Activated CD4-positive, alpha-beta memory T cell treated with anti-CD3 and anti-CD28 coated beads, Interleukin-2, amount 10 ng/mL, durations not matched to agents 7 days and 5 days (primary cell): Measurements from ENCODE around the gene SHISAL1. TPM values are rescaled to one million over a fixed set of nuclear protein-coding genes. Genes with fewer than 3 reads are reported as not detected.

Experiments used
- CTCF ChIA-PET: fragments of 350-600 bp; sonication (Branson Sonifier 250); formaldehyde crosslinking; loops from one replicate; lab custom pipeline; 2021; ENCODE audit warnings: antibody characterized with exemption, inconsistent platforms; lab: Charles Lee
- POLR2A ChIA-PET: fragments of 350-600 bp; sonication (Branson Sonifier 250); formaldehyde crosslinking; loops from one replicate; lab custom pipeline; 2021; ENCODE audit warnings: antibody characterized with exemption; lab: Charles Lee
- DNase-seq: peaks from one replicate; pipeline ENCODE4 v3.0.0-alpha.2; 2020
- H3K27ac Mint-ChIP-seq: one replicate; pipeline ENCODE4 v1.8.0; 2021; ENCODE audit warnings: mild to moderate bottlenecking, mixed read lengths
- H3K27me3 Mint-ChIP-seq: one replicate; pipeline ENCODE4 v1.8.0; 2021; ENCODE audit warnings: mixed read lengths
- H3K36me3 Mint-ChIP-seq: one replicate; pipeline ENCODE4 v1.8.0; 2021; ENCODE audit warnings: low read depth, mixed read lengths
- H3K4me1 Mint-ChIP-seq: one replicate; pipeline ENCODE4 v1.8.0; 2021; ENCODE audit warnings: mixed read lengths
- H3K4me3 Mint-ChIP-seq: one replicate; pipeline ENCODE4 v1.8.0; 2021; ENCODE audit warnings: mild to moderate bottlenecking, mixed read lengths
- H3K9me3 Mint-ChIP-seq: one replicate; pipeline ENCODE4 v1.8.0; 2021; ENCODE audit warnings: mixed read lengths
- total RNA-seq, 2 experiments: library from RNA; stranded (reverse); gene quantifications; one replicate each; pipeline ENCODE4 v1.2.3, GENCODE V29; 2021

The SHISAL1 gene
- total RNA-seq, result not detected

DNA sequence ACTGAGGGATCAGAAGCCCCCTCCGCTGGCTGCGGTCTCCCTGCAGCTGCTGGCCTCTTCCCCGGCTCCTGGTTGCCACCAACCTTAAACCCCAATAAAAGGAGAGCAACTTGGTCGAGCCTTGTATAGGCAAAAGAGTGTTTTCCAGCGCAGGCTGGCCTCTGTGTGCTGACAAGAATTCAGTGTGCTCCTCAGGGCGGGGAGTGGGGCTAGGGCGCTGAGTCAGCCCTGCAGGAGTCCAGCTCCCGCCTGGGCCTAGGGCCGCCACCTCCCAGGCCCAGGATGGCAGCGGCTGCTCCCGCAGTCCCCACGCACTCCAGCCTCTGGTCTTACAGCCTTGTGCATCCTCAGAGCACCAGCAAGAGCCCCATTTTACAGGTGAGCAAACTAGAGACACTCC, at the start of gene SHISAL1:
SHISAL1 (minus strand) TSS at position 186 of the 400 bp plus-strand sequence. CDS start 12,006 bp downstream, outside the sequence.
- Mint-ChIP-seq H3K27ac (no peak within 1 kb of the TSS), H3K9me3 (no peaks in the 10 kb centered on the region), H3K27me3 (no peaks in the 10 kb centered on the region), H3K4me3 (no peak within 1 kb of the TSS), H3K4me1 (peaks cover 8% of the 10 kb centered on the region), H3K36me3 (no peaks in the 10 kb centered on the region)
- DNase-seq, result no peak
- ChIA-PET POLR2A (no interaction called here), CTCF (no interaction called here)

DNA sequence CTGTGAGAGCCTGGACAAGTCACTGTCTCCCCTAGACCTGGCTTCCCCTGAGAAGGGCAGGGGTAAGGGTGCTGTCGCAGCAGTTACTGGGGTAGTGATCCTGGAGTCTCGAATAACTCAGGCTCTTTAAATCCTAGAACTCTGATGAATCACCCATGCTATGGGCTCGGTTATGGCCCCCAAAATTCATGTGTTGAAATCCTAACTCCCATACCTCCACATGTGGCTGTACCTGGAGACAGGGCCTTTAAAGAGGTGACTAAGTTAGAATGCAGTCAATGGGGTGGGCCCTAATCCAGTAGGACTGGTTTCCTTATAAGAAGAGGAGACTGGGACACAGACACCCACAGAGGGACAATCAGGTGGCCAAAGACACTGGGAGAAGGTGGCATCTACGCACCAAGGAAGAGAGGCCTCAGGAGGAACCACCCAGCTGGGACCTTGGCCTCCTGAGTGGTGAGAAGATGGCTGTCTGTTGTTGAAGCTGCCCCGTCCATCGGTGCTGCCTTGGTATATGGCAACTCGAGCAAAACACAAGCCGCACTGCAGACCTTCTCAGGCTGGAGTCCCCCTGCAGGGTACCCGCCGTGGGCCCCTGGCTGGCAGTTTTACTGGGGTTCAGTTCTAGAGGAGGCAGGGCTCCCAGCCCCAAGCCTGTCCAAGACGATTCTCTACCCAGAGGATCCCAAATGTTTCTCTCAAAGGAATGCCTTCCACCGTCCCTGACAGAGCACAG, 48.8 kb upstream of the SHISAL1 start:
- ChIA-PET CTCF (no interaction called here), POLR2A (no interaction called here)
- H3K9me3 Mint-ChIP-seq, result no peaks in the 10 kb centered on the region
- no peak for DNase-seq
- peaks cover 6% of the 10 kb centered on the region for H3K27me3 Mint-ChIP-seq
- no peak overlapping the region for H3K4me3 Mint-ChIP-seq
- no peaks in the 10 kb centered on the region for H3K4me1 Mint-ChIP-seq
- H3K27ac Mint-ChIP-seq, result no peak overlapping the region
- no peaks in the 10 kb centered on the region for H3K36me3 Mint-ChIP-seq

DNA sequence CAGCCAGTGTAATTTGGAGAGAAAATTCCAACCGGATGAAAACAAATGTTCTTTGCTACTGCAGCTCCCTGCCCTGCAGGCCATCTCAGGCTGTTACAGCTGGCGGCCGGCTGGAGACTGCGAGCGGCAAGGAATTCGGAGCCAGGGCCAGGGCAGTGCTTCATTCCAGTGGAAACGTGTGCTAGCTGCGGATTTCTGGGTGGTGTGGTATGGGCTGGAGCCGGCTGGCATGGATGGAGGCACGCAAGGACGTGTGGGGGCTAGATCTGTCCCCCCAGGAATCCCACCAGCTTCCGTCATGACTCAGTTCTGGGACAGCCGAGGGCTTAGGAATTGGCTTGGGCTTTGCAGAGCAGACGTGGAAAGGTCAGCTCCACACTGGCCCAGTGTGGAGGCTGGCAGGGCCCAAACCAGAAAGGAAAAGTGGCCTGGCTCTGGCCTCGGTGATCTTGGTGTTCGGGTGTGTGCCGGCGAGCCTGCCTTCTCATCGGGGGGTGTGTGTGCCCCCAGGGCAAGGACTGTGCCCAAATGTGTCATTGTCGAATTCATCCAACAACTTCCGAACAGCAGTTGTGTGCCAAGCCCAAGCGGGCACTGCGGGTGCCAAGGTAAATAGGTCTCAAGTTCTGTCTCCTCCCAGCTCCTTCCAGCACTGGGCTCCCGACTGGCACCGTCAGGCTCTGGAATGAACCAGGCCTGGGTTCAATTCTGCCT, 48.1 kb upstream of the SHISAL1 start:
- CTCF ChIA-PET, result no interaction called here
- Mint-ChIP-seq H3K4me3 (no peak overlapping the region), H3K9me3 (no peaks in the 10 kb centered on the region), H3K4me1 (no peaks in the 10 kb centered on the region), H3K27me3 (peaks cover 6% of the 10 kb centered on the region), H3K27ac (no peak overlapping the region), H3K36me3 (no peaks in the 10 kb centered on the region)
- POLR2A ChIA-PET, result no interaction called here
- DNase-seq, result no peak

DNA sequence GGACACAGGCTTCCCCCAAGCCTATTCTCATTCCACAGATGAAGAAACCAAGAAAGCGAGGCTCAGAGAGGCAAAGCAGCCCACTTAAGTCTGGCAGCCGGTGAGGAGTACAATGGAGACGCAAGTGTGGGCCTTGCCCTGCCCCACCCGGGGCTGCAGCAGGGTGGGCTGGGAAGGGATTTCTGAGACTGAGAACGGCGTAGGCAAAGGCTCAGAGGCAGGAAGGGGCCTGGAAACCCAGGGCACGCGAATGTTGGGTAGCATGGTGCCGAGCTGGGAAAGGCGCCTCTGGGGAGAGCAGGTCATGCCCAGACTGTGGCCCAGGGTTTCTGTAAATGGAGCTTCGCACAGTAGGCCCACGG, 47.5 kb upstream of the SHISAL1 start:
- H3K9me3 Mint-ChIP-seq, result no peaks in the 10 kb centered on the region
- no peaks in the 10 kb centered on the region for H3K36me3 Mint-ChIP-seq
- no peak overlapping the region for H3K4me3 Mint-ChIP-seq
- H3K27ac Mint-ChIP-seq, result no peak overlapping the region
- ChIA-PET POLR2A (no interaction called here), CTCF (no interaction called here)
- no peak for DNase-seq
- H3K27me3 Mint-ChIP-seq, result peaks cover 8% of the 10 kb centered on the region
- H3K4me1 Mint-ChIP-seq, result no peaks in the 10 kb centered on the region

DNA sequence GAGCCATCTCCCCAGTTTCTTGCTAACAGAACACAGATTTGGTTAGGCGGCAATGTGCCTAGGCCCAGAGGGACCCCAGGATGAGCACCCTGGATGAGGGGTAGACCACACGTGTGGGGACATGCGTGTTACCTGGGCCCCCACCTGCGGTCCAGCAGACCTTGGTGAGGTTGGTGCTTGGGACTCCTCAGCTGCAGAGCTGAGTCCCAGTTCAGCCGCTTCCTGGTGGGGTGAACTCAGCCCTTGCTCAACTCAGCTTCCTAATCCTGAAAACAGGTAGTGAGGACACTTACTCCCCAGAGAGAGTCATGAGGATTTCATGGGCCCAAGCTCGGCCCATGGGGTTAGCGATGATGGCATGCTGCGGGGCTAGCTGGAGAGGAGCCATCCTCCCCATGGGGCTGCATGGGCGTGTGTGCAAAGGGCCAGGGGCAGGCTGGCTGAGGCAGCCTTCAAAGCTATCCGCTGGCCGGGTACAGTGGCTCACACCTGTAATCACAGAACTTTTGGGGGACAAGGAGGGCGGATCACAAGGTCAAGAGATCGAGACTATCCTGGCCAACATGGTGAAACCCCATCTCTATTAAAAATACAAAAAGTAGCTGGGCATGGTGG, 46.9 kb upstream of the SHISAL1 start:
- Mint-ChIP-seq H3K36me3 (no peaks in the 10 kb centered on the region), H3K27ac (no peak overlapping the region), H3K9me3 (no peaks in the 10 kb centered on the region), H3K4me3 (no peak overlapping the region), H3K27me3 (peaks cover 8% of the 10 kb centered on the region), H3K4me1 (no peaks in the 10 kb centered on the region)
- DNase-seq, result no peak
- ChIA-PET CTCF (no interaction called here), POLR2A (no interaction called here)

DNA sequence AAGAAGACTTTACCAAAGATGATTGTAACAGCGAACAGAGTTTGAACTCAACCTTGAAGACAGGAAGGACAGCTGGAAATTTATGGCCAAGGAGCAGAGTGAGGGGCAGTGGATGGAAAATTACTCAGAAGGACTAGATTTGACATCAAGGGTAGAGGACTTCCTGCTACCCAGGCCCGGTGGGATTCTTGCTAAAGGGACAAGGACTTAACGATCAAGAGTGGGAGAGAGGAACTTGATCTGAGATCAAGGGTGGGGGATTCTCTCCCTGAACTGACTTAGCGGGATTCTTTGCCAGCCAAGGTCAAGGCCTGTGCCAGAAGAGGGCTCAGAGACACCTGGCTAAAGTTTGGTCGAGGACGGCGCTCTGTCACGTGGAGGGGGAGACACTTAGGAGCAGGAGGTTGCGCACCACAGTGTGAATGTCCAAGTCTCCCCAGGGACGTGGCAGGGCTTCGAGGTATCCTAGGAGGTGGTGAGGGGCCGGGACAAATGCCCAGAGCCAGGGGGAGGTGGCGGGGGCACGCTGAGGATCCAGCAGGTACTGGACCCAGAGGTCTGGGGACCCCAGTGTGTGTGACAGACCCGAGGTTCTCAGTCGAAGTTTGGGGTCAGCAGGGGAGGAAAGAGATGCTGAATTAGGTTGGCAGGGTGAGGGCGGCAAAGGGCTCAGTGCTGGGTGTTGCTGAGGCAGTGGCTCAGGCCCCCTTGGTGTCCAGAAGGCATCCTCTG, 46.1 kb upstream of the SHISAL1 start:
- Mint-ChIP-seq H3K27me3 (peaks cover 12% of the 10 kb centered on the region), H3K4me1 (no peaks in the 10 kb centered on the region), H3K9me3 (no peaks in the 10 kb centered on the region), H3K4me3 (no peak overlapping the region), H3K27ac (no peak overlapping the region), H3K36me3 (no peaks in the 10 kb centered on the region)
- POLR2A ChIA-PET, result no interaction called here
- DNase-seq, result no peak
- CTCF ChIA-PET, result no interaction called here

DNA sequence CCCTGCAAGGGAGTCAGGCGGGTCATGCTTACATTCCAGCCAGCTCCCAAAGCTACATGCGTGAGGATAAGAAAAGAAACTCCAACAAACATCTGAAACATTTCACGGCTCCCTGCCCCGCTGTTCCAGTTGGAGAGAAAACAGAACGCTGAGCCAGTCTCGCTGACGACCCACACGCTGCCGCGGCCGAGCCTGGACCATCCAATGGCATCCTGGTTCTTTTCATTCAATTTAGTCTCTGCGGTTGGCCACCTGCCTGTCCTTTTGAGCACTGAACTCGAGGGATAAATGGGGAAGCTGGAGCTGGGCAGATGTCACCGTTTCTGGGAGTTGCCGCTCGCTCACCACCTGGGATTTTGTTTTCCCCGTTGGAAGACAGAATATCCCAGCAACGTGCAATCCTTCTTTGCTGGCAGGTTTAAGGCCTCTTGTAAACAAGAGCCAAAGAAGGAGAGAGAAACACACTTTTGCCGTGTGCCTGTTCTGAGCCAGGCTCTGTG, 45.3 kb upstream of the SHISAL1 start:
- ChIA-PET POLR2A (no interaction called here), CTCF (interaction anchor here (0.6 kb wide), 1 partner anchor 1154 kb away, joined by 3 read pairs; no protein-coding TSS in a partner anchor)
- peaks cover 16% of the 10 kb centered on the region for H3K27me3 Mint-ChIP-seq
- no peak for DNase-seq
- H3K4me3 Mint-ChIP-seq, result no peak overlapping the region
- no peaks in the 10 kb centered on the region for H3K36me3 Mint-ChIP-seq
- no peaks in the 10 kb centered on the region for H3K4me1 Mint-ChIP-seq
- no peaks in the 10 kb centered on the region for H3K9me3 Mint-ChIP-seq
- H3K27ac Mint-ChIP-seq, result no peak overlapping the region

DNA sequence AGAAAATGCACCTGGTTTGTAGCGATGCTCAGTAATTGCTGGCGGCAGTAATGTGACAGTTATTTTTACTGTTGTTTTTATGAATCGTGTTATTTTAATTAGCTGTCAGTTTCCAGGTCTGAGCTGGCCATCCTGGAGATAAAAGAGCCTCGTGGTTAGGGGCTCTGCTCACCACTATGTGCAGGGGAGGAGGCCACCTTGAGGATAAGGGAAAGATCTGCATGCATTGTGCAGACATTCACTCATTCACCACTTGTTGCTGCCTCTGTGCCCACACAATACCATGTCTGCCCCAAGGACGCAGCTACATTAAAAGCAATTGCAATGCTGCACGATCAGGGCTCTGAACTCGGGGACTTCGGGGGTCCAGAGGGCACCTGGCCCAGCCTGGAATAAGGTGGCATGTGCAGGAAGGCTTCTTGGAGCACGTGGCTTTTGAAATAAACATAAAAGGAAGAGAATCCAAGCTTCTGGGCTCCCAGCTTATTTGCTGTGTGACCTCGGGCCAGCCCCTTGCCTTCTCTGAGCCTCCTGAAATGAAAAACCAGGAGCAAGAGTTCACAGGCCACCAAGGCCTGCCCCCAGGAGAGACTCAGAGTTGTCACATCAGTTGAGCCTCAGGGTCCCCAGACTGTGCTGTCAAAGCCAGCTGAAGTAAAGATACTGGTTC, 44.7 kb upstream of the SHISAL1 start:
- DNase-seq, result no peak
- no peaks in the 10 kb centered on the region for H3K36me3 Mint-ChIP-seq
- ChIA-PET CTCF (interaction anchor here (0.6 kb wide), 1 partner anchor 1153 kb away, joined by 3 read pairs; no protein-coding TSS in a partner anchor), POLR2A (no interaction called here)
- H3K4me3 Mint-ChIP-seq, result no peak overlapping the region
- H3K4me1 Mint-ChIP-seq, result no peaks in the 10 kb centered on the region
- no peaks in the 10 kb centered on the region for H3K9me3 Mint-ChIP-seq
- H3K27me3 Mint-ChIP-seq, result peaks cover 18% of the 10 kb centered on the region
- no peak overlapping the region for H3K27ac Mint-ChIP-seq

DNA sequence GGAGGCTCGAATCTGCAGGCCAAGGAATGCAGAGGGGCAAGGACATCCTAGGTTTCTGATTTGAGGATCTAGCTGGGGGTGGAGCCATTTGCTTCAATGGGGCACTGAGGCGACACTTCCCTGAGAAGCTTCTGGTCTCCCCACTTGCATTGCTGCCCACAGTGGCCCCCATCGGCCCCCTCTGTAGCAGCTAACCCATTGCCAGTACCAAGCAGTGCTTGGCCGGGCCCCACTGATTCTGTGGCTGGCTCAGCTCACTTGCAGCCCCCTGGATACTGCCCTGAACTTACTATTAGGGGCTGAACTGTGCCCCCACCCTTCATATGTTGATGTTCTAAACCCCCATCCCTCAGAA, 42.9 kb upstream of the SHISAL1 start:
- Mint-ChIP-seq H3K27me3 (peaks cover 23% of the 10 kb centered on the region), H3K9me3 (no peaks in the 10 kb centered on the region), H3K27ac (no peak overlapping the region), H3K4me3 (no peak overlapping the region), H3K4me1 (peaks cover 9% of the 10 kb centered on the region), H3K36me3 (no peaks in the 10 kb centered on the region)
- DNase-seq, result no peak
- ChIA-PET POLR2A (no interaction called here), CTCF (no interaction called here)

DNA sequence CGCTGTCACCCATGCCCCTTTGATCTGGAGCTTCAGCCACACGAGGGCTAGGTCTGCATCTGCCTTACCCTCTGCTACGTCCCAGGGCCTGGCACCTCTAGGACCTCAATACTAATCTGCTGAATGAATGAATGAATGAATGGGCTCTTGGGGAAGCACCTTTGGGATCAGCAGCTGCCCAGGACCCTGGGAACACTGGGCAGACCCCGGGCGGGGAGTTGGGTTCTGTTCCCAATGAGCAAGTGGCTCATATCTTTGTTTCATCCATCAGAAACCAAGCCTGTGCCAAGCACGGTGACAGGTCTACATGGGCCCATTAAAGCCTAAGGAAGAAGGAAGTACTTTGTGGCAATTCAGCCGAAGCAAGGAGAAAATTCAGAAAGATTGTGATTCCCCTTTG, 41.5 kb upstream of the SHISAL1 start:
- ChIA-PET POLR2A (no interaction called here), CTCF (interaction anchor here (0.6 kb wide), 1 partner anchor 359 kb away, joined by 3 read pairs; no protein-coding TSS in a partner anchor)
- Mint-ChIP-seq H3K9me3 (no peaks in the 10 kb centered on the region), H3K36me3 (no peaks in the 10 kb centered on the region), H3K4me3 (no peak overlapping the region), H3K27me3 (peaks cover 26% of the 10 kb centered on the region), H3K27ac (no peak overlapping the region), H3K4me1 (peaks cover 9% of the 10 kb centered on the region)
- no peak for DNase-seq

DNA sequence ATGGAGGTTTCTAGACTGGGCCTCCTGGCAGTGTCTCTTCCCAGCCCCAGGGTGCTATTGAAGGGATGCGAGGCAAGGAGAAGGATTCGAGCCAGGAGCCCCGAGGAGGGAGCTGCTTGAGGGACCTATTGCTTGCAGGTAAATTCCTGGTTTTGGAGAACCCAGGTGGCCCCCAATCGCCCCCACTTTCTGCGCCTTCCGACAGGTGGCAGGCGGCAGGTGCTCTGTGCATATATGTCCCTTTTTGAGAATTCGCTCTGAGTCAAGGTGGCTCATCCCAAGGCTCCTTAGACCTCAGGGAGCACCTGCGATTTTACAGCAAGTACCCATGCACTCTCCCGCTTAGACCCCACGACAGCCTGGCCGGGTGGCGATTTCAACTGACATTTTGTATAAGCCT, 40.3 kb upstream of the SHISAL1 start:
- Mint-ChIP-seq H3K4me1 (peaks cover 9% of the 10 kb centered on the region), H3K9me3 (no peaks in the 10 kb centered on the region), H3K27me3 (peaks cover 21% of the 10 kb centered on the region), H3K4me3 (no peak overlapping the region), H3K36me3 (no peaks in the 10 kb centered on the region), H3K27ac (no peak overlapping the region)
- ChIA-PET CTCF (no interaction called here), POLR2A (no interaction called here)
- DNase-seq, result no peak

DNA sequence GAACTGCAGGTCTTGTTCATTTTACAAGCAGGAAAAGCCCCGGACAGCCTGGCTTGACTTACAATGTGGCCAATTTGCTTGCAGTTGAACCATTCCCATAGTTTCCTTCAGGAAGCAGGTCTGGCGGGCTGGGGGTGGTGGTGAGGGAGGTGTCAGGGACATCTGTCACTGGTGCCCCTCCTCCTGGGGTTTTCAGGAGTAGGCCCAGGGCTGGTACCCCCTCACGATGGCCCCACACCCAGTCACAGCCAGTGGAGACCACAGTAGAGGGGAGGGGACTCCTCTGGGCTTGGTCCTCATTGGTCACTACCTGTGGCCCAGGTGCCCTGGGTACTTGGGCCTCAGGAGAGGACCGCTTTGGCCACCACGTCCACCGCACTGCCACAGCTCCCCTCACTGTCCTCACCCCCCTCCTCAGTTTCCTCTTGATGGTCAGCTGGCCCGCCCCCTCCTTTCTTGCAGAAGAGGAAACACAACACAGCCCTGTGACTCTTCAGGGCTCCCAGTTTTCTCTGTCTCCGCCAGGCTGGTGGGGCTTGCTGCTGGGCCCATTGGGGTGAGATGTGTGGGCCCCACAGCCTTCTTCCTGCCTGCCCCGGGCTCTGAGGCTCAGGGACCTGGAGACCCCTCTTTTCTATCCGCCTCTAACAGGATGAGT, 39.8 kb upstream of the SHISAL1 start:
- no peaks in the 10 kb centered on the region for H3K9me3 Mint-ChIP-seq
- ChIA-PET CTCF (no interaction called here), POLR2A (no interaction called here)
- H3K27ac Mint-ChIP-seq, result no peak overlapping the region
- H3K36me3 Mint-ChIP-seq, result no peaks in the 10 kb centered on the region
- peaks cover 9% of the 10 kb centered on the region for H3K4me1 Mint-ChIP-seq
- DNase-seq, result no peak
- no peak overlapping the region for H3K4me3 Mint-ChIP-seq
- H3K27me3 Mint-ChIP-seq, result peaks cover 21% of the 10 kb centered on the region
